Parietal lobe (tissue), 1 donor: Measurements from ENCODE around the gene UCN. TPM values are rescaled to one million over a fixed set of nuclear protein-coding genes. Genes with fewer than 3 reads are reported as not detected.

Source experiments
- total RNA-seq: library from RNA; depleted of rRNA; stranded (reverse); fragments of >200 nt; gene quantifications from one replicate; pipeline ENCODE4 v1.2.3, GENCODE V29; 2014

UCN gene
- not detected for total RNA-seq

GRCh38 chr2:27308359-27308881 lies at the start of gene UCN:
Gene UCN, minus strand, starts transcription at chr2:27308445. Its CDS starts 550 bp downstream, at chr2:27307895.

GRCh38 chr2:27356382-27357181 lies 48.3 kb upstream of the UCN start, which contains the start of gene GTF3C2:
Gene GTF3C2, minus strand, starts transcription at chr2:27356764. Its CDS starts 13,210 bp downstream, at chr2:27343554.

GRCh38 chr2:27322766-27323595 lies 14.7 kb upstream of the UCN start, which contains the start of gene MPV17:
Gene MPV17, minus strand, starts transcription at chr2:27323097. Its CDS starts 580 bp downstream, at chr2:27322517.

GRCh38 chr2:27281855-27282559 lies 26.2 kb downstream of the UCN start, which contains the start of gene TRIM54:
Gene TRIM54, plus strand, starts transcription at chr2:27282429. Its CDS starts 303 bp downstream, at chr2:27282732.

GRCh38 chr2:27275211-27276150 lies 32.8 kb downstream of the UCN start, which contains the start of gene DNAJC5G:
Gene DNAJC5G, plus strand, starts transcription at chr2:27275433. Its CDS starts 1,296 bp downstream, at chr2:27276729.

GRCh38 chr2:27262379-27263286 lies 45.6 kb downstream of the UCN start, which contains the start of gene SLC30A3:
Gene SLC30A3, minus strand, starts transcription at chr2:27263047. Its CDS starts 141 bp downstream, at chr2:27262906.

Other genes starting within 250 kb of the UCN start
- gene OST4, start 236.8 kb downstream of the UCN start, total RNA-seq = 192 TPM
- gene EMILIN1, start 229.8 kb downstream of the UCN start, total RNA-seq = 2.2 TPM
- gene KHK, start 221.7 kb downstream of the UCN start, total RNA-seq = 6.9 TPM
- 29.1 TPM for gene CGREF1, start 189.3 kb downstream of the UCN start, total RNA-seq
- 0.31 TPM for gene ABHD1, start 184.6 kb downstream of the UCN start, total RNA-seq
- 21.9 TPM for gene PREB, start 173.8 kb downstream of the UCN start, total RNA-seq
- not detected for gene PRR30, start 169.0 kb downstream of the UCN start, total RNA-seq
- not detected for gene TCF23, start 159.4 kb downstream of the UCN start, total RNA-seq
- gene ATRAID, start 96.4 kb downstream of the UCN start, total RNA-seq = 35.4 TPM
- 28.8 TPM for gene SLC5A6, start 96.2 kb downstream of the UCN start, total RNA-seq
- gene CAD, start 91.1 kb downstream of the UCN start, total RNA-seq = 20.7 TPM
- 0.31 TPM for gene SLC30A3, start 45.4 kb downstream of the UCN start, total RNA-seq
- gene DNAJC5G, start 33.0 kb downstream of the UCN start, total RNA-seq = not detected
- not detected for gene TRIM54, start 26.0 kb downstream of the UCN start, total RNA-seq
- gene MPV17, start 14.7 kb upstream of the UCN start, total RNA-seq = 107 TPM
- 56.7 TPM for gene GTF3C2, start 48.3 kb upstream of the UCN start, total RNA-seq
- 20.7 TPM for gene EIF2B4, start 61.9 kb upstream of the UCN start, total RNA-seq
- 57.0 TPM for gene SNX17, start 62.2 kb upstream of the UCN start, total RNA-seq
- 12.8 TPM for gene ZNF513, start 72.3 kb upstream of the UCN start, total RNA-seq
- 63.2 TPM for gene PPM1G, start 101.1 kb upstream of the UCN start, total RNA-seq
- 82.9 TPM for gene NRBP1, start 120.2 kb upstream of the UCN start, total RNA-seq
- gene KRTCAP3, start 133.9 kb upstream of the UCN start, total RNA-seq = not detected
- 70.7 TPM for gene IFT172, start 181.3 kb upstream of the UCN start, total RNA-seq
- gene FNDC4, start 186.8 kb upstream of the UCN start, total RNA-seq = 43.2 TPM
- gene GCKR, start 188.4 kb upstream of the UCN start, total RNA-seq = 1.3 TPM